Left renal pelvis (tissue), 4 donors: ENCODE results near the gene EXOC6. TPM values are rescaled to one million over a fixed set of nuclear protein-coding genes. Genes with fewer than 3 reads are reported as not detected.

Experiments
- DNase-seq, 4 donors: peaks; one replicate each; pipeline ENCODE4 v3.0.0-alpha.2; 2013; ENCODE audit warnings: low read depth in 4 of 4, low spot score in 3 of 4
- polyA plus RNA-seq, 4 donors: library from polyadenylated mRNA; unstranded; fragments of 120-200 nt; gene quantifications; one replicate each; pipeline ENCODE4 v1.2.1, GENCODE V29; 2013; ENCODE audit not compliant: insufficient read length in 4 of 4

The EXOC6 gene
- polyA plus RNA-seq, 4 donors = 10.9 to 21.9 (median 17.2) TPM

DNA sequence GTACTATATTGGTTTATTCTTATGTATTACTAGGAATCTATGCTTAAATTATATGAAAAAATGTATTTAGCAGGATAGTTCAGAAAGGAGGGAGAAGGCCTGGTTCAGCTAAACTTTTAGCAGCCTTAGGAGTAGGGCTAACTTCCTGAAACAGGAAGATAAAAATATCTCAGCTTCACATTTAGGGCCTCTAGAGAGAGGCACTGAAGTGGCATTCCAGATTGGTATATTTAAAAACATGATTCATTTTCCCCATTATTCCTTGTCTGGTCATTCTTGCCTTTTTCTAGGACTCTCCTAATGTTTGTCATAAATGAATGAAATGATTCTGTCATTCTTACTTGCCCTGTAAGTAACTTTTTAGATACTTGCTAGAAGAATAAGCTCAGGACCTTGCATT lies 149.3 kb downstream of the EXOC6 start:
- no peak for DNase-seq

DNA sequence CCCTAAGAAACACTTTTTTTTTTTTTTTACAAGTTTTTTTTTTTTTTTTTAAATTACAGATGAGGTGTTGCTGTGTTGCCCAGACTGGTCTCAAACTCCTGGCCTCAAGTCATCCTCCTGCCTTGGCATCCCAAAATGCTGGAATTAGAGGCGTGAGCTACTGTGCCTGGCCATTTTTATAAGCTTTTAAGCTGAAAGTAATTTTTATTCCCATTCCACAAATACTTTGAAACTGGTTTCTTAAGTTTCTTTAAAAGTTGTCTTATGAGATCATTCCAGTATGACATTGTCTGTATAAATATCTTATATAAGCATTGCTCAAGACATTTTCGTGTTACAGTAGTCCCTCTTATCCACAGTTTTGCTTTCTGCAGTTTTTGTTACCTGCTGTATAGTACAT lies 150.9 kb downstream of the EXOC6 start:
- no peak for DNase-seq

DNA sequence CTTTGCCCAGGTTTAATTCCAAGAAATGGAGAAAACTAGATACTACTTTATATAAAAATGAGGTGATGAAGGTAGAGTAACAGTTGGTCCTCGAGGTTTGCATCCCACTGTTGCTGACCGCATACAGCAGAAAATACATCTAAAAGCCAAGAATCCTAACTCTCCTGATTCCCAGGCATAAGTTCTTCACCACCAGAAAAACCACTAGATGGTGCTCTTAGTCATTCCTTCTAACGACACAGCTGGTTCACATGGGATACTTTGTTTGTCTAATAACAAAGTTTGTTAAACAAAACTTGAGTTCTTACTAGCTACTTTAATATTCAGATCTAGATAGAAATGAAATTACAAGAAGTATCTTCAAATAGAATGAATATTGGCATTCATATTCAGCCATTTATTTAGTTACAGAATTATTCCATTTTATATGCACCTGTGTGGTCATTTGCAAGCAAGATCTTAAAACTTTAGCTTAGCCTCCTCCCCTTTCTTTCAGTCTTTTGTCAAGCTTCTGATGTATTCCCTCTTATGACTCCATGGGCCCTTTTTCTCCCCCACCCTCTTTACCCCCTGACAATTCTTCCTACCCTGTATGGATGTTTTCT lies 158.2 kb downstream of the EXOC6 start:
- DNase-seq = peak; percentile 7 to 37 (median 20)

DNA sequence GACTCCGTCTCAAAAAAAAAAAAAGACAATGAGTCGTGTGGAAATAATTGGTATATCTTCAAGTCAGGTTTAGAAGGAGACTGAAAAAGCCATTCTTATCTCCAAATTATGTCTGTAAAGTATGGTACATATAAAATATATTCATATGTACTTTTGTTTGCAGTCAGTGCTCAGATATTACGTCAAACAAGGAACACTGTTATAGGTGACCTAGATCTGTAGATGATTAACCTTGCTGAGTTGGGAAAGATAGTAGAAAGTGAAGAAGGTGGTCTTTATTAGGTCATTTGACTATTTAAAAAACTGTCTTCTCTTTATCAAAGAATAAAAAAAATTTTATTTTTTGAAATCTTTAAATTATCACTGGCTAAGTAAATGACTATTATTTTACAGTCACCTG lies 167.4 kb downstream of the EXOC6 start:
- no peak for DNase-seq

DNA sequence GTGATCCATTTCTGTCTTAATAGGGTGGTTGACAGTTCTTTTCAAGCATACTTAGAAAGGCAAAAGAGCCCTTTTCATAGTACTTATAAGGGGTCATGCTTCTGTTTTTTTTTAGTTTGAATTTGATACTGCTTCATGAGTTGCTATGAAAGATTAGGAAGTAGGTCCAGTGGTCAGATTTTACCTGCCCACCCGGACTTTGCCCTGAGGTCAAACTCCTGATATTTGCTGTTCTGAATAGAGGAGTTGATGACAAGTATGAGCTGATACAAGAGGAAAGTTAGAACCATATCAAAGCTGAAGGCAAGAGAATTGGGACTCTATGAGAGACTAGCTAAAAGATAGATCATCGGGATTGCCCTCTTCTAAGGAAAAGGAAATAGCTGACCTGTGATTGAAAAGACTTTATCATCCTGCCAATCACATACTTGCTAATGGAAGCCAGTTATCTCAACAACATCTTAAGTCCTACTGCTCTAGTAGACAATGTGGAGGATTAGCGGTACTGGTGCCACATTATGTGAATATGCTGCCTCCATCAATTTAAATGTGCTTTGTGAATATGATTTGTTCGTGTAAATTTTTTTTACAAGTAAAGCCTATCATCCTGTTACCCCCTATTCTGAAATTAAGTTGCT lies 174.8 kb downstream of the EXOC6 start:
- DNase-seq = no peak

DNA sequence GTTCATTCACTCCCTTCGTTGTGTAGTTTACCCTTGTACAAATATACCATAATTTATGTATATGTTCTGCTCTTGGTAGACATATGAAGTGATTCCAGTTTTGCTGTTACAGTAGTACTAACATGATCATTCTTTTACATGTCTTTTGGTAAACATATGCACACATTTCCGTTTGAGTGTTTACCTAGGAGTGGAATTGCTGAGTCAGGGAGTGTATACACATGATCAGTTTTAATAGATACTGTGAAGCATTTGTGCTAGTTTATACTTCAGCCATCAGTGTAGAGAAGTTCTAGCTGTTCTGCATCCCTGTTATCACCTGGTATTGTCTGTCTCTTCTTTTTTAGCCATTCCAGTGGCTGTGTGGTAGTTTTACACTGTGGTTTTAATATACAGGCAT lies 177.8 kb downstream of the EXOC6 start:
- DNase-seq = no peak

DNA sequence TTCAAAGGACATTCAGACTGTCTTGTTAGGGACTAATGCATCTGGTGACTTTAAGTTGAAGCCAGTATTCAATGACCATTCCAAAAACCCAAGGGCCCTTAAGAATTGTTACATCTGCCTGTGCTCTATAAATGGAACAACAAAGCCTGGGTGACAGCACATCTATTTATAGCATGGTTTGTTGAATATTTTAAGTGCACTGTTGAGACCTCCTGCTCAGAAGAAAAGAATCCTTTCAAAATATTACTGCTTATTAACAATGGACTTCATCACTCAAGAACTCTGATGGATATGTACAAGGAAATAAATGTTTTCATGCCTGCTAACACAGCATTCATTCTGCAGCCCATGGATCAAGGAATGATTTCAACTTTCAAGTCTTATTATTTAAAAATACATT lies 179.2 kb downstream of the EXOC6 start:
- no peak for DNase-seq

DNA sequence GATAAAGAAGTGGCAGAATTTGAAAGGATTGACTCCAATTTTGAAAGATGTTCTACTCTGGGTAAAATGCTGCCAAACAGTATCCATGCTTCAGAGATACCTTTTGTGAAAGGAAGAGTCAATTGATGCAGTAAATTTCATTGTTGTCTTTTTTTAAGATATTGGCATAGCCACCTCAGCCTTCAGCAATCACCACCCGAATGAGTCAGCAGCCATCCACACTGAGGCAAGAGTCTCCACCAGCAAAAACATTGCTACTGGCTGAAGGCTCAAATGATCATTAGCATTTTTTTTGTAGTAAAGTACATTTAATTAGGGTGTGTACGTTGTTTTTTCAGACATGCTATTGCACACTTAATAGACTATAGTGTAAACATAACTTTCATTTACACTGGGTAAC lies 180.6 kb downstream of the EXOC6 start:
- no peak for DNase-seq

DNA sequence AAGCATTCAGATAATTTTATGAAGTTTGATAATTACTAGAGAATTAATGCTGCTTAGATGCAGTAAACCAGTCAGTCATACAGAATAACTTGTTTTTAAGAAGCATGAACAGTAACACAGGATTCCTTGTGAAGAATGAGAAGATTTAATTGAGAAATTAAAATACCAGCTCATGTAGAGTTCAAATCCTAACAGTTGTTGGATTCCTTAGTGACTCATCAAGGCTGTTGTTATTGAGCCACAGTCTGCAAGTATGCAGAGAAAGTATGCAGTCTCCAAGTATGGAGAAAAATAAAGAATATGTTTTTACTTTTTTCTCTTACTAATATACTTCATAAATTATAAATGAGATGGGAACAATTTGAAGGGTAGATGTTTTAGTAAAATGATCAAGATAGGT lies 182.1 kb downstream of the EXOC6 start:
- DNase-seq = no peak

DNA sequence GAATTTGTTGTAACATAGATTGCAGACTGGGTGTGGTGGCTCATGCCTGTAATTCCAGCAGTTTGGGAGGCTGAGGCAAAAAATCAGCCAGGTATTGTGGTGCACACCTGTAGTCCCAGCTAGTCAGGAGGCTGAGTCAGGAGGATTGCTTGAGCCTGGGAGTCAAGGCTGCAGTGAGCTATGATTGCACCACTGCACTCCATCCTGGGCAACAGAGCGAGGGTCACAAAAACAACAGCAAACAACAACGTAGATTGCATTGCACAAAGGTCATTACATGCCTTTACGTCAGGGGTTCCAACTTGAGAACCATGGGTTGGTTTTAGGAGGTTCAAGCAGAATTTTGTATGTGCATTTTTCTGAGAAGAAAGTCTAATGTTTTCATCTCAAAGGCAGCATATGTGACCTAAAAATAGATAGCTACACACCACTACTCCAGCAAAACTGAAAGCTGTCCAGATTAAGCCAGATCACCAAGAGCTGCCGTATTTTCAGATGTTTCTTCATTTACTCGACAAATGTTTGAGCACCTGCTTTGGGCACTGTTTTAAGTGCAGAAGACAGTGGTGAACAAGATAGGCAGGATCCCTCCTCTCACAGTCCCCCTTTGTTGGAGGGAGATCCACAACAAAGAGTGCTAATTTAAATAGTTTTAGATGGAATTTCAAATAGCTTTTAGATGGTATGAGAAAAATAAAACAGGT lies 183.9 kb downstream of the EXOC6 start:
- no peak for DNase-seq

DNA sequence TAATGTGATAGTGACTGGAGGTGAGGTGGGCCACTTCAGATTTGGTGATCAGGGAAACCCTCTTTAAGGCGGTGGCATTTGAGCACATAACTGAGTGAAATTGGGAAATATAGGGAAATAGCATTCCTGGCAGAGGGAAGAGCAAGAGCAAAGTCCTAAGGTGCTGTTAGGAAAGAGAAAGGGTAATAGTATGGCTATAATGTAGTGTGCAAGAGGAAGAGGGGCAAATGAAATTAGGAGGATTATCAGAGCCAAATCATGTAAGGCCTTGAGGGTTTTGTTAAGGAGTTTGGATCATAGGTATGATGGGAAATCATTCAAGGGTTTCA lies 184.5 kb downstream of the EXOC6 start:
- no peak for DNase-seq

DNA sequence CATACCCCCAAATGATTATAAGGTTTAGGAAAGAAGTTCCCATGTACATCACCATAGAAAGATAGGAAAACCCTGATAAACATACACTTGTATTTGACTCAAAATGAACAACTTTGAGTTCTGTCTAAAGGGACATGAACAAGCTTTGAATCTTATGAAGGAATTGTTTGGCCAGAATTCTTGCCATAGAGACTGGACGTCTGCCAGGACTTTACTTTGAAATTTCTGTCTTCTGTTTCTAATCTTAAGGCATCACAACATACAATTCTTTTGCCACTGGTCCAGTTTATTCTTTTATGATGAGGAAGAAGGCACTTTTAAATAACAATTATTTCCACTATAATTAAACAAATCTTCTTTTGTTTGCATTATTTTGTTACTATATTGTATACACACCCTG lies 186.1 kb downstream of the EXOC6 start:
- DNase-seq = no peak

DNA sequence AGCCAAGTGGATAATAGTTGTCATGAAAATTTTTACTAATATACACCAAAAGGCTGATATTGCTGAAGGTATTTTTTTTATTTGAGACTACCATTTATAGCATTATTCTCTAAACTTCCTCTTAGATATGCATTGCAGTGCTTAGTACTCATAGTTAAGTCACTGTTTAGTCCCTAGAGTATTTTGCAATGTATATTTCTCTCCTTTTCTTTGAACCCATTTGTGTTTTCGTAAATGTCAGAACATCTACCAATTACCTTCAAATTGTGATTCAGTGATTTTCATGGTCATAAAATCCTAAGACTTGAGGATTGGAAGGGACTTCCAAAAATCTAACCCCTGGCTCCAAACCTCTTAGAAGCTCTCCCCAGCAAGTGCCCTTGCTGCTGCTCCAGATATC lies 190.8 kb downstream of the EXOC6 start:
- no peak for DNase-seq

DNA sequence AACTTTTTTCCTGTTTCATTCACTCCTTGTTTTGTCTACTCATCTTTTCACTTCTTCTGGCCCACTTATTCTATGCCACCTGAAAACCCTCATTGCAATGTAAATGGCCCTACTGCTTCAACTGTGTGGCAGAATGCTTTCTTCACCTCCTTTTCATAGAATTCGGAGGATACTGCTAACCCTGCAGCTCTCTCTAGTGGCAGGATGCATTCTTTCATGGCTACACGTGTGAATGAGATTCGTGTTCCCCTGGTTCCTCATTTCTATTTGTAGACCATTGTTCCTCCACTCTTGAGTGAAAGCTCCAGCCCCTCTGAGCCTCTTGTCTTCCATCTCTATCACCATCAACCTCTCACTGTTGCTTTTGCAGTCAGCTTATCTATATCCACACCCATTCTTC lies 191.4 kb downstream of the EXOC6 start:
- DNase-seq = no peak

DNA sequence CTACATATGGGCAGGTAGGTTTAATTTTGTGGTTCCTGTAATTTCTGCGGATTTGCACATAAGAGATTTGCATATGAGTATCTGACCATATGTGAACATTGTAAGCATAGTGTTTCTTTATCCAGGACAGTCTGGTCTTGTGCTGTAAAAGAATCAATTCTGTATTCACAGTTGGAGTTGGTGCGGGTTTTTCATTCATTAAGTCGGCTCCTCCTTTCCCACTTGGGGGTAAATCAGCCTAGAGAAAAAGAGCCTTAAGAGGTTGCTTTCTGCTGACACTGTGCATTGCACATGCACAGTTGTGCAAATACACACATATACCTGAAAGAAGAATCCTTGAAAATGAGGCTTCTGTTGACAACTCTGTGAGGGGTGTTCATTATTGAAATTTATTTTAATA lies 206.2 kb downstream of the EXOC6 start:
- no peak for DNase-seq

DNA sequence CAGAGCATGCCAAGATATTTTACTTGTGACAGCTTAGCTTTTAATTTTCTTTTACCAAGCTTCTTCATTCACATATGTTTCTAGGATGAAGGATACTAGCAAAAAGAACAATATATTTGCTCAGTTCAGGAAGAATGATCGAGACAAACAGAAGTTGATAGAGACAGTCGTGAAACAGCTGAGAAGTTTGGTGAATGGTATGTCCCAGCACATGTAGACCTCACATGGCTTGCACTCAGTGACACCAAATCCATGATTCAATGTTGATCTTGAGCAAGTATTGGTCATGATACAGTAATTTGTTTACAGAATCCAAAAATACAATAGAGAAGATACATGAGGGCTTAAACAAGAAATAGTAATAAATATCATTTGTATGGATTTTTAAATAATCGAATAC lies 209.8 kb downstream of the EXOC6 start:
- no peak for DNase-seq

DNA sequence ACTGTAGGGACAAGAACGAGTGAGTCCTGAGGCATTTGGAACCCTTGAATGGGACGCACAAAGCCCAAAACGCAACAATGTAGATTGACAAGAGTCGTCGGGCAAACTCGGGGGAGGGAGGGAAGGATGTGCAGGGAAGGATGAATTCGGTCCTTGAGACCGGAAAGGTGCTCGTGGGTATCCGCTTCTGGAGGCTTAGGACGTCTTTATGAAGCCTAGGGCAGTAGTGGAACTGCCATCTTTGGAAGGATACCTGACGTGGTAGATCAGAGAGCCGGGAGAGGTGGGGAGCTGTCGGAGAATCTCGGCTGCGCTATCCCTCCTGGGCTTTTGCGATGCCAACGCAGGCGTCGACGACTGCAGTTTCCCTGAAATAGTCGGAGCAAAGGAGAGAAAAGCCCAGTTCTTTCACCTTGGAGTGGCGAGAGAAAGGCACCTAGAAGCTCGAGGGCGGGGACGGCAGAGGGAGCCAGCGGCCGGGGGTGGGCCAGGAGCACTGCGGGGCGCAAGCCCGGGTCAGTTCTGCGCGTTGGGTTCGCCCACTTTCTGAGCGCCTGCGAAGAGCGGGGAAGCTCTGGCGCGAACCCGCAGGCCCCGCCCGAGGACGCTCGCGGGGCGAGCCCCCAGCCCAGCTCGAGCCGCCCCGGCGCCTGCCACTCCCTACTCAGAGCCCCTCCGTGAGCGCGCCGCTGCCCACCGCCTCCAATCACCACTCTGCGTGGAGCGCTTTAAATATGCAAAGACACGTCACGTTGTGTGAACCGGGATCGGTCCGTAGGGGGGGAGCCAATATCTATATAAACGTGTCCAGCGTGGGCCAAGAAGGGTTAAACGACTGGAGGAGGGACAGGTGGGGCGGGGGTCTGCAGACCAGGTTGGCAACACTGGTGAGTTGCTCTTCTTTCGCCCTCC lies 211.9 kb downstream of the EXOC6 start, which contains the start of gene CYP26C1:
Gene CYP26C1 (plus strand): TSS at position 824 of the 912 bp plus-strand sequence. CDS start 466 bp downstream, outside the sequence.
- no peak for DNase-seq

DNA sequence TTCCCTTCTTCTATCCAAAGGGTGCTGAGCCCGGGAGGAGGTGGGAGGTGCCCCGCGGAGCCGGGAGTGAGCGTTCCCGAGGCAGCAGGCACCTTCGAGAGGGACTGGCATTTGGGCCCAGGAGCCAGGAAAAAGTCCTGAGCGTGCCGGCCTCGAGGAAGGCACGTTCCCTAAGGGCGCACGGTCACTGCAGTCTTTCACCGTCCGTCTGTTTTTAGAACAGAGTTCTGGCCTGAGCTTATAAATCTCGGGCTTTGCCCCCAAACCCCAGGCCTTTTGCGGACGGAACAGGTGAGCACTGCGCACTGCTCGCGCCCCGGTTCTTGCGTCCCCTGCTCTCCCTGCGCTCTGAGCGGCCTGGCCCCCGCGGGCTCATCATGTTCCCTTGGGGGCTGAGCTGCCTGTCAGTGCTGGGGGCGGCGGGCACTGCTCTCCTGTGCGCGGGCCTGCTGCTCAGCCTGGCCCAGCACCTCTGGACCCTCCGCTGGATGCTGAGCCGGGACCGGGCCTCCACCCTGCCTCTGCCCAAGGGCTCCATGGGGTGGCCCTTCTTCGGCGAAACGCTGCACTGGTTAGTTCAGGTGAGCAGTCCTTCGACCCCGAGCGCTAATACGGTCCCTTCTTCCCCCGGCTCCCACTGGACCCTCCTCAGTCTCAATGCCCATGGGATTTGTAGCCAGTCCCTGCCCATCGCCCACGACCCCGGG lies 212.7 kb downstream of the EXOC6 start:
- DNase-seq = no peak

DNA sequence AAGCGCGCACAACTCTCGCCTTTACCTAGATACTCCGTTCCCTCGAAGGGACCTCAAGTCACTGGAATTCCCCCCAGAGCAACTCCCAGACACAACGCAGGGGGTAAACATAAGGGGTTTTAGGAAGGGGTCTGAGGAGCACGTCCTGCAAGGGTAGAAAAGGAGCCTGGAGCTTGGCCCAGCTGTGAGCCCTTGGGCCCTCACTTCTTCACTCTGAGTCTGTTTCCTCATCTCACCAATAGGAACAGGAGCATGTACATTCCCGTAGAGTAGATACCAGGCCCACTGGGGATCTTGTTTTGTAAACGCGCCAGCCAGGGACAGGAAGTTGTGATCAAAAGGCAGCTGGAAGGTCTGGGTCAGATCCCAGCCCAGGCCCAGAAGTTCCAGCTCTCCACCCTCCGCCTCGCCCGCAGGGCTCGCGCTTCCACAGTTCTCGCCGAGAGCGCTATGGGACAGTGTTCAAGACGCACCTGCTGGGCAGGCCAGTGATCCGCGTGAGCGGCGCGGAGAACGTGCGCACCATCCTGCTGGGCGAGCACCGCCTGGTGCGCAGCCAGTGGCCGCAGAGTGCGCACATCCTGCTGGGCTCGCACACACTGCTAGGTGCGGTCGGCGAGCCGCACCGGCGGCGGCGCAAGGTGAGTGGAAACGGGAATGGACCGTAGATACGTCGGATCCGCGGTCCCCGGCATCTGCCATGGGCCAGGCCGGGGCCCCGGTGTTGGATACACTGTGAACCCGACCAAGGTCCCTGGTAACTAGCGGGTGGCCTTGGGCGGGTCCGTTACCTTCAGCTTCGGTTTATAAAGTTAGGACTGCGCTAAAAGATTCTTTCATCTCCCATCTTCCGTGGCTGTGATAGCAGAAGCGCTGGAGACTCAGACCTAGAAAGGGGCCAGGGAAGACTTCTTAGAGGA lies 213.5 kb downstream of the EXOC6 start:
- no peak for DNase-seq
